Measurements from ENCODE around the gene CIB1. TPM values are rescaled to one million over a fixed set of nuclear protein-coding genes. Genes with fewer than 3 reads are reported as not detected.
A peak's percentile ranks its signal among the peaks of the same experiment; 100 is the strongest.
"Not testable (repeated sequence)": the region's sequence is repeated elsewhere in the genome, so short reads cannot be mapped to it uniquely, and the experiment has no call there.

CIB1 gene
- total RNA-seq, 2 experiments from 2014 or later = 92.4 to 102 TPM

DNA sequence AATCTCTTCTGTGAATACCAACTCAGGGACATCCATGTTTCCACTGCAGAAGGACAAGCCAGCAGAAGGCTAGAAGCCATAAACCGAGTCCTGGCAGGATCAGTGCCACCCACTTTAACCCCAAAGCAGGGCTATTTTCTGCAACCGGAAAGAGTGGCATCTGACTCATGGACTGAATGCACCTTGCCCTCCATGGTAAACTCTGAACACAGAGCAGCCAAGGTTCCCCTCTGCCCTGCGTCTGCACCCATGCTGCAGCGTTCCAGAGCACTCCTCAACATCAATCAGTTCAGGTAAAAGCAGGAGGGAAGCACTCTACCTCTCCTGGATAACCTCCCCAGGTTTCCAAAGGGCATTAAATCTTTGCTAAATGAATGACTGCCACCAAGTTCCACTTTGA is 30.9 kb upstream of the CIB1 start:
- peaks cover 39% of the 10 kb centered on the region for H3K4me1 Mint-ChIP-seq (ENCODE audit: low read depth)
- H3K4me3 Mint-ChIP-seq = peak overlapping the region; percentile 96
- ChIA-PET POLR2A (interaction anchor here (2.6 kb wide), 1 partner anchor 31 kb away, joined by 18 read pairs; the partner anchor contains the start of genes CIB1 and GDPGP1), CTCF (no interaction called here)
- peak; percentile 48 for DNase-seq
- no peak for ATAC-seq
- no peaks in the 10 kb centered on the region for H3K9me3 Mint-ChIP-seq (ENCODE audit: insufficient read depth)
- peak overlapping the region; percentile 98 for H3K27ac Mint-ChIP-seq
- H3K36me3 Mint-ChIP-seq (ENCODE audit: low read depth) = peaks cover 22% of the 10 kb centered on the region
- no peaks in the 10 kb centered on the region for H3K27me3 Mint-ChIP-seq (ENCODE audit: low read depth)

DNA sequence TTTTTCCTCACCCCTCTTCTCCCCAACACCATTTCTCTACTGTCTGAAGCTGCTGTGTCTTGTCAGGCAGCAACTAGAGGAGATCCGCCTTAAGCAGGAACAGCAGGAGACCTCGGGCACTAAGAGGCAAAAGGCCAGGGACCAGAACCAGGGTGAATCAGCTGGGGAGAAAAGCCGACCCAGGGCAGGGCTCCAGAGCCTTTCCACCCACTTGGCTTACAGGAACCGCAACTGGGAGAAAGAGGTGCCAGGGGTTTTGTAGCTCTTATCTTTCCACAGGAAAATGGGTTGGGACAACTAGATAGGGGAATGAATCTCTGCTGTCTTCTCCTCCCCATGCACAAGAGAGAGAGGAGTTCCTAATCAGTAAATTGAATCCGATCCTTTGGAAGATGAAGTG is 28.7 kb upstream of the CIB1 start:
- peaks cover 27% of the 10 kb centered on the region for H3K4me1 Mint-ChIP-seq (ENCODE audit: low read depth)
- POLR2A ChIA-PET = interaction anchor here (0.5 to 2.6 kb wide), 2 partner anchors 29 to 266 kb away, joined by 3 to 18 read pairs; partner anchors contain the start of genes CIB1 and GDPGP1
- H3K27ac Mint-ChIP-seq = no peak overlapping the region
- no peaks in the 10 kb centered on the region for H3K9me3 Mint-ChIP-seq (ENCODE audit: insufficient read depth)
- H3K4me3 Mint-ChIP-seq = no peak overlapping the region
- CTCF ChIA-PET = interaction anchor here (1.3 kb wide), 1 partner anchor 24 kb away, joined by 3 read pairs; no protein-coding TSS in a partner anchor
- no peaks in the 10 kb centered on the region for H3K27me3 Mint-ChIP-seq (ENCODE audit: low read depth)
- DNase-seq (no peak), ATAC-seq (no peak)
- H3K36me3 Mint-ChIP-seq (ENCODE audit: low read depth) = peaks cover 8% of the 10 kb centered on the region

DNA sequence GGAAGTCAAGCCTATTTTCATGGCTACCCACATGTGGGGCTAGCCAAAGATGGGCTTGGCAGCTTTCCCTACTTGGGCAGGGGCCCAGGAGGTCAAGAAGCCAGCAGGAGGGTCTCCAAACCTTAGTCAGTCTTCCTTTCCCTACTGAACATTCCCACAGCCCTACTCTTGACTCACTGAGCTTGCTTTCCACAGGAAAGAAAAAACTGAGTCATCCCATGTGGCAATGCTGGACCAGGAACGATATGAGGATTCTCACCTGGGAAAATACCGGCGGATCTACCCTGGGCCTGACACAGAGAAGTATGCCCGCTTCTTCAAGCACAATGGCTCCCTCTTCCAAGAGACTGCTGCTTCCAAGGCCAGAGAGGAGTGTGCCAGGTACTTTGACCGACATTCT is 28.1 kb upstream of the CIB1 start:
- ChIA-PET CTCF (interaction anchor here (1.2 to 1.3 kb wide), 2 partner anchors 18 to 25 kb away, joined by 3 read pairs; no protein-coding TSS in a partner anchor), POLR2A (interaction anchor here (2.6 kb wide), 1 partner anchor 28 kb away, joined by 18 read pairs; the partner anchor contains the start of genes CIB1 and GDPGP1)
- no peaks in the 10 kb centered on the region for H3K9me3 Mint-ChIP-seq (ENCODE audit: insufficient read depth)
- H3K27ac Mint-ChIP-seq = no peak overlapping the region
- no peak for DNase-seq
- no peak overlapping the region for H3K4me3 Mint-ChIP-seq
- no peak for ATAC-seq
- no peaks in the 10 kb centered on the region for H3K27me3 Mint-ChIP-seq (ENCODE audit: low read depth)
- H3K4me1 Mint-ChIP-seq (ENCODE audit: low read depth) = peaks cover 22% of the 10 kb centered on the region
- H3K36me3 Mint-ChIP-seq (ENCODE audit: low read depth) = peaks cover 2% of the 10 kb centered on the region

DNA sequence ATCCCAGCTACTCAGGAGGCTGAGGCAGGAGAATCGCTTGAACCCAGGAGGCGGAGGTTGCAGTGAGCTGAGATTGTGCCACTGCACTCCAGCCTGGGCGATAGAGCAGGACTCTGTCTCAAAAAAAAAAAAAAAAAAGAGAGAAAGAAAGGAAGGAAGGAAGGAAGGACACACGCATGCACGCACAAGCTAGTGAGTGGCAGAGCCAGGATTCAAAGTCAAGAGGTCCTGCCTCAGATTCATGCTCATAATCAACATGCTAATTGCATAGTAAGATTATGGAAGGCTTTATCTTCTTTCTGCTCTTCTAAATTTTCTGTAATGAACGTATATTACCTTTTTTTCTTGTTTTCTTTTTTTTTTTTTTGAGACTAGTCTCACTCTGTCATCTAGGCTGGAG is 27.0 kb upstream of the CIB1 start:
- peaks cover 21% of the 10 kb centered on the region for H3K4me1 Mint-ChIP-seq (ENCODE audit: low read depth)
- H3K4me3 Mint-ChIP-seq; POLR2A ChIA-PET; H3K36me3 Mint-ChIP-seq (ENCODE audit: low read depth); H3K9me3 Mint-ChIP-seq (ENCODE audit: insufficient read depth); ATAC-seq; CTCF ChIA-PET; H3K27me3 Mint-ChIP-seq (ENCODE audit: low read depth); H3K27ac Mint-ChIP-seq; DNase-seq: not testable (repeated sequence)

DNA sequence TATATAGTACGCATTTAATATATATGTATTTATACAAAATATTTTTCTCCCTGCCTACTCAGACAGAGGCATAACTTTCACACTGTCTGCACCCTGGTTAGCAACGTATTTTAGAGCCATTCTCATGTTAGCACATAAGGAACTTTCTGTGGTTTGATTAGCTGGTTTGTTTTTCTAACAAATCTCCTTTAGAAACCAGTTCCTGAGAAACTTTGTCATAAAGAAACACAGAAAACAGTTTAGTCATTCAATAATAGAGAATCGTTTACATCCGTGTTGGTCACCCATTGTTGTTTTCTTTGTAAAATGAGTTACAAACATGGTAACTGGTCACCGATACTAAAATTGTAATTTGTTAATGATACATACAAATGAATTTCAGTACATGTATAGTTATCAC is 25.8 kb upstream of the CIB1 start:
- no peaks in the 10 kb centered on the region for H3K9me3 Mint-ChIP-seq (ENCODE audit: insufficient read depth)
- CTCF ChIA-PET = interaction anchor here (1.5 kb wide), 1 partner anchor 60 kb away, joined by 4 read pairs; no protein-coding TSS in a partner anchor
- H3K36me3 Mint-ChIP-seq (ENCODE audit: low read depth) = no peaks in the 10 kb centered on the region
- H3K4me3 Mint-ChIP-seq = no peak overlapping the region
- ATAC-seq = no peak
- no peak for DNase-seq
- no peaks in the 10 kb centered on the region for H3K27me3 Mint-ChIP-seq (ENCODE audit: low read depth)
- POLR2A ChIA-PET = no interaction called here
- H3K27ac Mint-ChIP-seq = no peak overlapping the region
- peaks cover 15% of the 10 kb centered on the region for H3K4me1 Mint-ChIP-seq (ENCODE audit: low read depth)

DNA sequence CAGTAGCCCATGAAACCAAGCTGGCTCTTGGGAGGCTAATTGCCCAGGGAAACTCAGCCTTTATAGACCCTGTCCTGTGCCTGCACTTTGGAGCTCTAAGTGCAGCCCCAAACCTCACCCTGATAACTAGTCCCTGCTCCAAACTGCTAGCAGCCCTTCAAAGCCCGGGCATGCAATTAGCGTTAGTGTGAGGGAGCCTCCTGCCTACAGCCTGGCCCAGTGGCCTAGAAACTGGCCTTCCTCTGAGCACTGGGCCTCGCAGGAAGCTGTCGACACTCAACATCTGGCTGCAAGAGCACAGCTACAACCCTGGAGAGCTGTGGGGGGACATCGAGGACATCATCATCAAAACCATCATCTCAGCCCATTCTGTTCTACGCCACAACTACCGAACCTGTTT is 24.0 kb upstream of the CIB1 start:
- Mint-ChIP-seq H3K27ac (no peak overlapping the region), H3K36me3 (ENCODE audit: low read depth) (no peaks in the 10 kb centered on the region), H3K27me3 (ENCODE audit: low read depth) (no peaks in the 10 kb centered on the region), H3K4me3 (no peak overlapping the region), H3K4me1 (ENCODE audit: low read depth) (peaks cover 6% of the 10 kb centered on the region), H3K9me3 (ENCODE audit: insufficient read depth) (no peaks in the 10 kb centered on the region)
- no peak for ATAC-seq
- ChIA-PET CTCF (interaction anchor here (0.9 kb wide), 1 partner anchor 35 kb away, joined by 3 read pairs; no protein-coding TSS in a partner anchor), POLR2A (no interaction called here)
- no peak for DNase-seq

DNA sequence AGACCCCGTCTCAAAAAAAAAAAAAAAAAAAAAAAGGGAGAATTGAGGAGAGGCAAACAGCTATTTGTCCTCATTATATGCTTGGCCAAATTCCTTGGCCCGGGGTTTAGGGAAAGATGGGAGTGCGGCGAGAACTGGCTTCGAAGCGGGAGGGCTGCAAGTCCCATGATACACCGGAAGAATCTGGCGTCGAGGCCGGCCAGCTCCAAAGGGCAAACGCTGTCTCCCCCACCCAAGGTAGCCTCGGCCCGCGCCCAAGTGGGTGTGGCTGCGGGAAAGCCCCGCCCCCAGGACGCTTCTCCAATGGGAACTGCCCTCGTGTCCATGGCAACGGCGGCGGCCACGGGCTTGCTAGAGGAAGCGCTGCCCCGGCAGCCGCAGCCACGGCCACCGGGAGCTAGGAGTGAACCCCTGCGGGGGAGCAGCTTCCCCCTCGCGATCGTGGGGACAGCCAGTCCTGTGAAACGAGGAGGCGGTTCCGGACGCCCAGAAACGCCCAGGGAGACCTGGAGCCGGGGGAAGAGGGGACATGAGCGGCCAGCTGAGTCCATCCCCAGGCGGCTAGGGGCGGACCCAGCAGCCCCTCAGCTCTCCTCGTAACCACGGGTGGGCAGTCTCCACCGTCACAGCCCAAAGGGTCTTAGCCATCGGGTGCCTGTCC is 15.6 kb upstream of the CIB1 start, which contains the start of gene TTLL13:
Gene TTLL13, plus strand, starts transcription at position 354 of the 661 bp plus-strand sequence. CDS start 1,075 bp downstream, outside the sequence.
- Mint-ChIP-seq H3K4me1 (ENCODE audit: low read depth) (peaks cover 16% of the 10 kb centered on the region), H3K9me3 (ENCODE audit: insufficient read depth) (no peaks in the 10 kb centered on the region), H3K4me3 (peak within 1 kb of the TSS; percentile 65), H3K36me3 (ENCODE audit: low read depth) (no peaks in the 10 kb centered on the region), H3K27ac (no peak within 1 kb of the TSS), H3K27me3 (ENCODE audit: low read depth) (peaks cover 3% of the 10 kb centered on the region)
- ChIA-PET POLR2A (interaction anchor here (0.5 to 3.6 kb wide), 4 partner anchors 16 to 209 kb away, joined by 3 to 11 read pairs (median 6); partner anchors contain the start of genes CIB1, GDPGP1 and NGRN), CTCF (interaction anchor here (0.8 to 1.7 kb wide), 6 partner anchors 11 to 107 kb away, joined by 3 to 6 read pairs (median 3); partner anchors contain the start of genes CIB1 and GDPGP1)
- peak; percentile 71 for DNase-seq
- ATAC-seq = peak; percentile 81

DNA sequence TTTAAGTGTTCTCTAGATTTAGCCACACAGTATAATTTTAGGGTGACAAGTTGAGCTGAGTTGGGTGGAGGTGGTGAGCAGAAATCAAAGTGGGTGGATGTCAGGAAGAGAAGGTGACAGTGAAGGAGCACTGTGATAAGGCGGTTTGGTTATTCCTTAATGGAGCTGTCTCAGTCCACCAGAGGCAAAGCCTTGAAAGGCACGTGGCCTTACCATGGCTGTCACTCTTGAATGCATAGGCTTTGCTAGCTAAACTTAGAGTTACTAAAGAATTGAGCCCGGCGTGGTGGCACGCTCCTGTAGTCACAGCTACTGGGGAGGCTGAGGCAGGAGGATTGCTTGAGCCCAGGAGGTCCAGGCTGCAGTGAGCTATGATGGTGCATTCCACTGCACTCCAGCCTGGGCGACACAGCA is 15.1 kb upstream of the CIB1 start:
- ChIA-PET CTCF (interaction anchor here (0.8 to 1.7 kb wide), 6 partner anchors 11 to 106 kb away, joined by 3 to 6 read pairs (median 3); no protein-coding TSS in a partner anchor), POLR2A (interaction anchor here (0.5 to 3.6 kb wide), 4 partner anchors 15 to 210 kb away, joined by 3 to 11 read pairs (median 6); partner anchors contain the start of genes CIB1, GDPGP1 and NGRN)
- DNase-seq (no peak), ATAC-seq (no peak)
- peak overlapping the region; percentile 65 for H3K4me3 Mint-ChIP-seq
- H3K27me3 Mint-ChIP-seq (ENCODE audit: low read depth) = peaks cover 3% of the 10 kb centered on the region
- no peak overlapping the region for H3K27ac Mint-ChIP-seq
- no peaks in the 10 kb centered on the region for H3K9me3 Mint-ChIP-seq (ENCODE audit: insufficient read depth)
- H3K36me3 Mint-ChIP-seq (ENCODE audit: low read depth) = no peaks in the 10 kb centered on the region
- H3K4me1 Mint-ChIP-seq (ENCODE audit: low read depth) = peaks cover 16% of the 10 kb centered on the region

DNA sequence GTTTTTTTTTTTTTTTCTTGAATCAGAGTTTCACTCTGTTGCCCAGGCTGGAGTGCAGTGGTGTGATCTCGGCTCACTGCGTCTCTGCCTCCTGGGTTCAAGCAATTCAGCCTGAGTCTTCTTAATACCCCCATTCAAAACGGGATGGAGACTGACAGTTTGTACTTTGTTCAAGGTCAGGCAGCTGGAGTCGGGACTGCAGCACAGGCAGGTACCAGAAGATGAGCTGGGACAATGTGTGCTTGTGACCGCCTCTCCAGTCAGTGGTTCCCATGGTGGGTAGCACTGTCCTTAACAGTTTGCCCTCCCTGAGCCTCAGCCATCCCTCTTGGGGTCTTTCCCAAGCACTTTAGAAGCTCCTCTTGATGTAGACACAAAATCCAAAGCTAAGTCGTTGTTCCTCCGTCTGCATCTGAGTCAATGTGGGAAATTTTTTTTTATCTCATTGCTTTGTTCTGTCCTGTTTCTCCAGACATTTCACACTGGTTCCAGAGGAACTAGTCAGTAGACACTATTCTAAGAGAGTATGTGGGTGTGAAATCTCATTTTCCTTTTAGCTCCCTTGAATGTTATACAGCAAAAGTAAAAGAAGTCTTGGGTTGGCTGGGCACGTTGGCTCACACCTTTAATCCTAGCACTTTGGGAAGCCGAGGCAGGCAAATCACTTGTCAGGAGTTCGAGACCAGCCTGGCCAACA is 10.3 kb upstream of the CIB1 start:
- POLR2A ChIA-PET = interaction anchor here (1.3 kb wide), 1 partner anchor 11 kb away, joined by 4 read pairs; the partner anchor contains the start of genes CIB1 and GDPGP1
- no peak overlapping the region for H3K27ac Mint-ChIP-seq
- CTCF ChIA-PET = interaction anchor here (0.8 to 2.2 kb wide), 2 partner anchors 24 to 57 kb away, joined by 3 to 6 read pairs; no protein-coding TSS in a partner anchor
- no peak for ATAC-seq
- H3K4me1 Mint-ChIP-seq (ENCODE audit: low read depth) = peaks cover 9% of the 10 kb centered on the region
- H3K36me3 Mint-ChIP-seq (ENCODE audit: low read depth) = peaks cover 7% of the 10 kb centered on the region
- H3K27me3 Mint-ChIP-seq (ENCODE audit: low read depth) = no peaks in the 10 kb centered on the region
- H3K4me3 Mint-ChIP-seq = no peak overlapping the region
- H3K9me3 Mint-ChIP-seq (ENCODE audit: insufficient read depth) = no peaks in the 10 kb centered on the region
- no peak for DNase-seq

DNA sequence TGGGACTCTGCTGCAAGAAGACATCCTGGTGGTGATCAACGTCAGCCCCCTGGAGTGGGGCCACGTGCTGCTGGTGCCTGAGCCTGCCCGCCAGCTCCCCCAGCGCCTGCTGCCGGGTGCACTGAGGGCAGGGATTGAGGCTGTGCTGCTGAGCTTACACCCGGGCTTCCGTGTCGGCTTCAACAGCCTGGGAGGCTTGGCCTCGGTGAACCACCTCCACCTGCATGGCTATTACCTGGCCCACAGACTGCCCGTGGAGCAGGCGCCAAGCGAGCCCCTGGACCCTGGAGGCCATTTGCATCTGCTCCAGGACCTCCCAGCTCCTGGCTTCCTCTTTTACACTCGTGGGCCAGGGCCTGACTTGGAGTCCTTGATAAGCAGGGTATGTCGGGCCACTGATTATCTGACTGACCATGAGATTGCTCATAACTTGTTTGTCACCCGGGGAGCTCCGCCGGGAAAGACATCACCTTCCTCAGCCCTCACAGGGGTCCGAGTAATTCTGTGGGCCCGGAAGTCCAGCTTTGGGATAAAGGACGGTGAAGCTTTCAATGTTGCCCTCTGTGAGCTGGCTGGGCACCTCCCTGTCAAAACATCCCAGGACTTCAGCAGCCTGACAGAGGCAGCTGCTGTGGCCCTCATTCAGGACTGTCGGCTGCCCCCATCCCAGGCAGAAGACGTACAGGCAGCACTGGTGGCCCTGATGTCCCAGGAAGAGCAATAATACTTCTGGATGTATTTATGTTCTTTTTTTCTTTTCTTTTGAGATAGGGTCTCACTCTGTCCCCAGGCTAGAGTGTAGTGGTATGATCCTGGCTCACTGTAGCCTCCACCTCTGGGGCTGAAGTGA is 7.8 kb upstream of the CIB1 start:
- Mint-ChIP-seq H3K4me1 (ENCODE audit: low read depth) (peaks cover 9% of the 10 kb centered on the region), H3K4me3 (no peak overlapping the region), H3K36me3 (ENCODE audit: low read depth) (peaks cover 16% of the 10 kb centered on the region), H3K9me3 (ENCODE audit: insufficient read depth) (no peaks in the 10 kb centered on the region), H3K27me3 (ENCODE audit: low read depth) (no peaks in the 10 kb centered on the region), H3K27ac (no peak overlapping the region)
- no peak for ATAC-seq
- ChIA-PET CTCF (interaction anchor here (0.5 kb wide), 1 partner anchor 1363 kb away, joined by 3 read pairs; no protein-coding TSS in a partner anchor), POLR2A (interaction anchor here (1.0 kb wide), 1 partner anchor 15 kb away, joined by 3 read pairs; no protein-coding TSS in a partner anchor)
- no peak for DNase-seq

DNA sequence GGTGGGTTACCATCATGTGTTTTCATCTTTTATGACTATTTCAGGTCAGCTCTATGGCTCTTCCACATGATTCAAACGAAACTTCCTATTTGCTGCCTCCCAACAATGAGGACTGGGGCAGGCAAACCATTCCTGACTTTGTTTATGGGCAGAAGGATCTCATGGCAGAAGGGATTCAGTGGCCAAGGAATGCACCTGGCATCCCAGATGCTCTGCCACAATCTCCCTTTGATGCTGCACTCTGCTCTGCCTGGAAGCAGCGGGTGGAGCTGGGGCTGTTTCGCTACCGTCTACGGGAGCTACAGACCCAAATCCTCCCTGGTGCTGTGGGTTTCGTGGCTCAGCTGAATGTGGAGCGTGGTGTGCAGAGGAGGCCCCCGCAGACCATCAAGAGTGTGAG is 7.1 kb upstream of the CIB1 start:
- ChIA-PET POLR2A (no interaction called here), CTCF (interaction anchor here (0.5 kb wide), 1 partner anchor 1362 kb away, joined by 3 read pairs; no protein-coding TSS in a partner anchor)
- Mint-ChIP-seq H3K9me3 (ENCODE audit: insufficient read depth) (no peaks in the 10 kb centered on the region), H3K27ac (no peak overlapping the region), H3K27me3 (ENCODE audit: low read depth) (no peaks in the 10 kb centered on the region), H3K4me3 (no peak overlapping the region), H3K36me3 (ENCODE audit: low read depth) (peaks cover 22% of the 10 kb centered on the region), H3K4me1 (ENCODE audit: low read depth) (peaks cover 9% of the 10 kb centered on the region)
- ATAC-seq = no peak
- no peak for DNase-seq

Measured in activated CD8-positive, alpha-beta T cell treated with anti-CD3 and anti-CD28 coated beads, Interleukin-2, amount 10 ng/mL, durations not matched to agents 7 days and 5 days (primary cell).